Mesodermal cell (in vitro differentiated cells): ENCODE measurements around the gene SND1.

Experiments
- H3K27ac ChIP-seq: 2 replicates; pipeline ENCODE4 v1.7.0; 2013; ENCODE audit warnings: mild to moderate bottlenecking, low read depth, low read length, moderate library complexity; ENCODE audit not compliant: severe bottlenecking
- H3K36me3 ChIP-seq: 2 replicates; pipeline ENCODE4 v1.7.1; 2013; ENCODE audit warnings: mild to moderate bottlenecking, low read length, moderate library complexity; ENCODE audit not compliant: control insufficient read depth, insufficient read depth
- H3K4me1 ChIP-seq: one replicate; pipeline ENCODE4 v1.7.1; 2013; ENCODE audit warnings: mild to moderate bottlenecking, low read length; ENCODE audit not compliant: insufficient read depth, control insufficient read depth, poor library complexity, severe bottlenecking
- H3K4me3 ChIP-seq: 2 replicates; pipeline ENCODE4 v1.7.0; 2013; ENCODE audit warnings: low read length, control low read depth, mild to moderate bottlenecking; ENCODE audit not compliant: insufficient read depth, poor library complexity, severe bottlenecking; ENCODE audit errors: extremely low read depth
- H3K9me3 ChIP-seq: 2 replicates; pipeline ENCODE4 v1.7.1; 2013; ENCODE audit warnings: mild to moderate bottlenecking, low read length, moderate library complexity; ENCODE audit not compliant: control insufficient read depth
- WGBS, 2 experiments: methylation state at CpG; one replicate each; pipeline ENCODE4 v1.1.5; 2013; ENCODE audit warnings: missing lambda C conversion rate in 2 of 2; ENCODE audit not compliant: insufficient coverage in 2 of 2; 5-methylcytosine and 5-hydroxymethylcytosine counted together

Gene SND1

DNA sequence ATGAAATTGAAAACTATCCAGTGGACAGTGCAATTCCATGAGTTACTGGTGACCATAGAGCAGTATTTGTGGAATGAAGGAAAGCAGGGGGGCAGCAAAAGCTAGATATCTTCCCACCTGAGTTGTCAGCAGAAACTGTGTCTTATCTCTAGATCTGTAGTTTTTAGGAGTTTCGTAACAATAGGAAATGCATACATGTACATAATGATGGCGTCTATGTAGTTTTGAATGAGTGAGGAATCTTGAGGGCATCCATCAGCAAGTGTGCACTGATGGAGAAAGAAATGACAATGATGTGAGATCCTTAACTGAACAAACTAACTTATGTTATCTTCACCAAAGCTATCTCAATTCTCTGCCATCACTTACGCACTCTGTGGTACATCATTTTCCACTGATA lies 264.7 kb downstream of the SND1 start:
- no peaks in the 10 kb centered on the region for H3K9me3 ChIP-seq
- peaks cover 4% of the 10 kb centered on the region for H3K36me3 ChIP-seq
- 94 to 95% methylated on average over 3 of the region's 3 CpGs for WGBS, 2 experiments
- H3K27ac ChIP-seq, result no peak overlapping the region
- no peaks in the 10 kb centered on the region for H3K4me1 ChIP-seq
- H3K4me3 ChIP-seq, result no peak overlapping the region

DNA sequence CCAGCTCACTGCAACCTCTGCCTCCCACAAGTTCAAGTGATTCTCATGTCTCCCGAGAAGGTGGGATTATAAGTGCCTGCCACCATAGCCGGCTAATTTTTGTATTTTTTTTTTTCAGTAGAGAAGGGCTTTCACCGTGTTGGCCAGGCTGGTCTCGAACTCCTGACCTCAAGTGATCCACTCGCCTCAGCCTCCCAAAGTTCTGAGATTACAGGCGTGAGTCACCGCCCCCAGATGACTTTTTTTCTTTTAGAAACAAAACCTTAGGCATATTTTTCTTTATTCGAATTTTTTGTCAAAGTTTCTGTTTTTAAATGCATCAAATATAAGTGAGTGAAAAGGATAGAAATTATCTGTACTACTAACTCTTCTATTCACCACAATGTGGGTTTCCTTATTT lies 266.1 kb downstream of the SND1 start:
- H3K27ac ChIP-seq, result no peak overlapping the region
- WGBS, 2 experiments, result 87 to 93% methylated on average over 5 of the region's 8 CpGs
- no peaks in the 10 kb centered on the region for H3K9me3 ChIP-seq
- no peaks in the 10 kb centered on the region for H3K4me1 ChIP-seq
- no peak overlapping the region for H3K4me3 ChIP-seq
- H3K36me3 ChIP-seq, result peaks cover 5% of the 10 kb centered on the region

DNA sequence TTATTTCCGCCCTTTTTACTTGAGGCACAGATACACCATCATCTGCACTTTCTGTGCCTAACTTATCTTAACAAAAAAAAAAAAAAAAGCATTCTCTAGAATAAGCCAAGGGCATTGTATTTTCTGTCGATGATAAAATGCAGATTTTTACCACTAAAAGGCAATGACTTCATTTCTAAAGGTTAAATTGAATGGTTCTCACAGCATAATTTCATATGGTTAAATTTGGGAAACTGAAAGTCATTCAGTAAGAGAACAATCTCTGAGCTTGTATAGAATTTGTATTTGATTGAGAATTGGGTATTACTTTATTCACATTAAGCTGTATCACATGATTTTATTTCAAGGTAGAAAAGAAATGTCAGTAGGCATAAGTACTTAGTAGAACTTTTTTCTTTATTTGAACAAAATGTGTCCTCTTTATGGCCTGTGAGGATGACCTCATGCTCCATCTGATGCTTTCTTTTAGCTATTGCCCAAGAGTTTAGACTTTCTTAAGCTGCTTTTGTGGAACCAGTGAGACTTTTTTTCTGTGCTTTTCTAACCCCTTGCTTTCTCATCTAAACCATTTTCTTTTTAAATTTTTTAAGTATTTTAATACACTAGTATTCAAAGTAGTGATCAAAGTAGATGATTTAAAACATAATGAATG lies 268.9 kb downstream of the SND1 start:
- Histone ChIP-seq H3K27ac (no peak overlapping the region), H3K9me3 (no peaks in the 10 kb centered on the region), H3K36me3 (peaks cover 5% of the 10 kb centered on the region), H3K4me3 (no peak overlapping the region), H3K4me1 (no peaks in the 10 kb centered on the region)
- WGBS, 2 experiments, result no CpG with 5 or more reads among the region's 2 CpGs

DNA sequence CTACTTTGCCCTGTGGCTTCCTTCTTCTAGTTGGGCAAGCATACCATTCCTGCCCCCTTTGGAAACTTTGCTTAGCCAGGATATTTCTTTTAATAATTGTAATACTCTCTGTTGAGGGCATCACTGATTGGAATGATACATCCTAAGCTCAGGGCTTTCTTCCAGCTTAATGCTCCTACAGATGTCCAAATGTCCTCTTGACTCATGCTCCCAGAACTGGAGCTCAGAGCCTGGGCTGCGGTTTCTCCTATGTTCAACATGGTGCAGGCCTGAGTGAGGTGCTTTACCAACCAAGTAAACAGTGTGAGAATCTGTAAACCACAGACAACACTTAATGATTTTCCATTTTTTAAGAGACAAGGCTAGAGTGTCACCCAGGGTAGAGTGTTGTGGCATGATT lies 270.7 kb downstream of the SND1 start:
- WGBS, 2 experiments, result no CpG with 5 or more reads among the region's 1 CpG
- Histone ChIP-seq H3K4me3 (no peak overlapping the region), H3K9me3 (no peaks in the 10 kb centered on the region), H3K4me1 (no peaks in the 10 kb centered on the region), H3K27ac (no peak overlapping the region), H3K36me3 (peaks cover 5% of the 10 kb centered on the region)

DNA sequence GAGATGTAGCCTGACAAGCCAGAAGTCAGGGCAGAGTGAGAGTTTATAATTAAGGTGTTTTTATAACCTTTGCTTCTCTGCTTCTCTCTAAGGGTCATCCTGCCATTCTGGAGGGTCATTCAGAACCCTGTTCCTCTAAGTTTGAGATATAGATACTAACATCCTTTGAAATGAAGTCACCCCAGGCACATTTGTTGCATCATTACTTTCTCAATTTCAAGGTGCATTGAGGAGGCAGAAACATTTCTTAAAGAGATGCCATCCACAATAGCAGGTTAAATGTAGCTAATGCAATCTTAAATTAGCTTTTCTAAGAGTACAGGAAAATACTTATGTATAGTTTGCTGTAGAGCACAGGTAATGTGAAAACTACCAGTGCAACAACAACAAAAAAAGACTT lies 272.9 kb downstream of the SND1 start:
- Histone ChIP-seq H3K36me3 (peaks cover 14% of the 10 kb centered on the region), H3K4me3 (no peak overlapping the region), H3K9me3 (no peaks in the 10 kb centered on the region), H3K27ac (no peak overlapping the region), H3K4me1 (no peaks in the 10 kb centered on the region)

DNA sequence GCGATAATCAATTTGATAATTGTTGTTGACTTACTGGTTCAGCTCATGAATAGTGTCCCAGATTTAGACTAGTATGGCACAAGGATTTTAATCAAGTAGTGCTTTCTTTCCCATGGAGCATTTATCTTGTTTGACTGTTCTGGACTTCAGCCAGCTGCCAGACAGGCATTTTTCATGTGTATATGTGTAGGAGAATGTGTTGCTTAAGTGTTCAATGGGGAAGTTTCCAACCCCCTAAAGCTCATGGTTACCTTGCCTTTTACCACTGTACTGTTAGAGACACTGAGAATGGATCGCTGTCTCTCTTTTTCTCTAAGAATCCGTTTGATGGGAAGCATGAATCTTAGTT lies 275.3 kb downstream of the SND1 start:
- Histone ChIP-seq H3K4me1 (no peaks in the 10 kb centered on the region), H3K36me3 (peaks cover 38% of the 10 kb centered on the region), H3K9me3 (peaks cover 9% of the 10 kb centered on the region), H3K27ac (no peak overlapping the region), H3K4me3 (no peak overlapping the region)
- WGBS, 2 experiments, result 80 to 100% methylated on average over 1 of the region's 3 CpGs

DNA sequence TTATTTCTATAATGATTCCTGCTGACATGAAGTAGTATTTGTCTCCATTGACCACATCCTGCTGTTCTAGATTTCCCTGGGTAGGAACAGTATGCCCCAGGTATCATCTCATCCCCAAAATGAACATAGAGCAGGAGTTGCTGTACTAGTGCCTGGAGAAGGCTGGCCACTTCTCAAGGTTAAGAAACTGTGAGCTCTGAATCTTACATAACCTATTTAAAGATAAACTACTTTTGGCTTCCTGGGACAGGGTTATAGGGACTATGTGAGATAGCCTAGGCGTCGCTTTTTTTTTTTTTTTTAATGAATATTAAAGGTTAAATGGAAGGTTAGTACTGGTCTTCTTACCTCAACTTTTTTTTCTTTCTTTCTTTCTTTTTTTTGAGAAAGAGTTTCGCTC lies 276.2 kb downstream of the SND1 start:
- Histone ChIP-seq H3K36me3 (peaks cover 39% of the 10 kb centered on the region), H3K9me3 (peaks cover 9% of the 10 kb centered on the region), H3K4me1 (no peaks in the 10 kb centered on the region), H3K27ac (no peak overlapping the region), H3K4me3 (no peak overlapping the region)
- WGBS, 2 experiments, result no CpG with 5 or more reads among the region's 3 CpGs

DNA sequence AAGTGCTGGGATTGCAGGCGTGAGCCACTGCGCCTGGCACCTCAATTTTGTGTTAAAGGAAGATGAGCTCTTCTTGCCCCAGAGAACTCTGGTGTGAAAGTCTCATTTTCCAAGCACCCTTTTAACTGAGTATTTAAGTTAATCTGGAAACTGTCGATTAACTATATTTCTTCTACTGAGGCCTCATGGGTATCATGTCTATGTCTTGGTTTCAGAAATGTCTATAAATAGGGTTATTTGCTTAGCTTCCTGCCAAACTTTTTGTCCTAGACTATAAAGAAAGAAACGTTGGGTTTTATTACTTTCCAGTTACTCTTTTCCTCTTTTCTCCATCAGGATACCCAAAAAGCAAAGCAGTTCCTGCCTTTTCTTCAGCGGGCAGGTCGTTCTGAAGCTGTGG lies 276.9 kb downstream of the SND1 start:
- Histone ChIP-seq H3K9me3 (peaks cover 9% of the 10 kb centered on the region), H3K27ac (no peak overlapping the region), H3K4me3 (no peak overlapping the region), H3K36me3 (peaks cover 45% of the 10 kb centered on the region), H3K4me1 (no peaks in the 10 kb centered on the region)
- WGBS, 2 experiments, result 90 to 100% methylated on average over 2 to 6 of the region's 6 CpGs

DNA sequence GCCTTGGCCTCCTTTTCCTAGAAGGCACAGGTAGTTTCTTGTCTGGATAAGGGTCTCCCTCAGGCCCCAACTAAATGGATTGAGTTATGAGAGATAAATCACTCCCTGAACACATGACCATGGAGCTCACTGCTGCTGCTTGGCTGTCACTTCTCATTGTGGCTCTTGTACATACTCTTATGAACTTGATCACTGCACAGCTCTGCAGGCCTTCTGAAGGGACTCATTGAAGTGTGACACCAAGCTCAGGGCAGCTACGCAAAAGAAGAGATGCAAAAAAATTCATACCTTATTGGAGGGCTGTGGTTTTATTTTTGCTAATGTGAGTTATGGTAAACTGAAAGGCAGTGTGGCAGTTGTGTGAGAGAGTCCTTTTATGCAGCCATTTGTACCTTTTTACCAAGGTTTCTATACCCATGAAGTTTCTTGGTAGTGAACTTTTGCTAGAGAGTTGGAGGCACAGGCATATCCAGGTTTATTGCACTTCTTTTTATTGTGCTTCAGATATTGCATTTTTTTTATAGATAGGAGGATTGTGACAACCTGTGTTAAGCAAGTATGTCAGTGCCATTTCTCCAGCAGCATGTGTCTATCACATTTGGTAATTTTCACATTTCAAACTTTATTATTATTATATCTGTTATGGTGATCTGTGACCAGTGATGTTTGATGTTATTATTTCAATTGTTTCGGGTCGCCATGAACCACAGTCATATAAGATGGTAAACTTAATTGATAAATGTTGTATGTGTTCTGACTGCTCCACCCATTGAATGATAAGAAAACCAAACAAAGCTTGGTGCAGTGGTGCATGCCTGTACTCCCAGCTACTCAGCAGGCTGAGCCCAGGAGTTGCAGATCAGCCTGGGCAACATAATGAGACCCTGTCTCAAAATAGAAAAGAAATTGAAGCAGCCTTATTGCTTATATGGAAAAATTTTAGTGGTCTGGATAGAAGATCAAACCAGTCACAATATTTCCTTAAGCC lies 278.6 kb downstream of the SND1 start:
- Histone ChIP-seq H3K4me3 (no peak overlapping the region), H3K9me3 (peaks cover 9% of the 10 kb centered on the region), H3K4me1 (no peaks in the 10 kb centered on the region), H3K27ac (no peak overlapping the region), H3K36me3 (peaks cover 52% of the 10 kb centered on the region)
- 100% methylated on average over 1 of the region's 3 CpGs; no CpG with 5 or more reads in 1 of the 2 experiments for WGBS, 2 experiments

DNA sequence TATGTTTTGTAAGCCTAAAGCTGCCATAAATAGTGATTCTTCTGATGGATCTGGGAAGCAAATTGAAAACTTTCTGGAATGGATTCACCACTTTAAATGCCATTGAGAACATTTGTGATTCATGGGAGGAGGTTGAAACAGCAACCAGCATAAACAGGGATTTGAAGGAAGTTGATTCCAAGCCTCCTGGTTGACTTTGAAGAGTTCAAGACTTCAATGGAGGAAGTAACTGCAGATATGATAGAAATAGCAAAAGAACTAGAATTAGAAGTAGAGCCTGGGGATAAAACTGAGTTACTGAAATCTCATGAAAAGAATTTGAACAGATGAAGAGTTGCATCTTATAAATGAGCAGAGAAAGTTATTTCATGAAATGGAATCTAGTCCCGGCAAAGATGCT lies 280.1 kb downstream of the SND1 start:
- peaks cover 56% of the 10 kb centered on the region for H3K36me3 ChIP-seq
- 100% methylated on average over 1 of the region's 1 CpG; no CpG with 5 or more reads in 1 of the 2 experiments for WGBS, 2 experiments
- no peak overlapping the region for H3K4me3 ChIP-seq
- no peak overlapping the region for H3K27ac ChIP-seq
- H3K9me3 ChIP-seq, result peaks cover 9% of the 10 kb centered on the region
- no peaks in the 10 kb centered on the region for H3K4me1 ChIP-seq

DNA sequence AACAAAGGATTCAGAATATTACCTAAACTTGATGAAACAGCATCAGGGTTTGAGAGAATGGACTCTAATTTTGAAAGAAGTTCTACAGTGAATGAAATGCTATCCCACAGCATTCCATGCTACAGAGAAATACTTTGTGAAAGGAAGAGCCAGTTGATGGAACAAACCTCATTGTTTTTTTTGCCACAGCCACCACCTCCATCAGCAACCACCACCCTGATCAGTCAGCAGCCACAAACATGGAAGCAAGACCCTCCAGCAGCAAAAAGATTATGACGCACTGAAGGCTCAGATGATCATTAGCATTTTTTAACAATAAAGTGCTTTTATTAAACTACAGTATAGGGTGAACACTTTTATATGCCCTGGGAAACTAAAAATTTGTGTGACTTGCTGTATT lies 280.5 kb downstream of the SND1 start:
- WGBS, 2 experiments, result no CpG with 5 or more reads among the region's 1 CpG
- Histone ChIP-seq H3K4me3 (no peak overlapping the region), H3K4me1 (no peaks in the 10 kb centered on the region), H3K27ac (no peak overlapping the region), H3K36me3 (peaks cover 58% of the 10 kb centered on the region), H3K9me3 (peaks cover 9% of the 10 kb centered on the region)
